Memory B cell (primary cell): ENCODE results near the gene OCIAD2.
"Not testable (repeated sequence)": the region's sequence is repeated elsewhere in the genome, so short reads cannot be mapped to it uniquely, and the experiment has no call there.

Experiments
- ATAC-seq: fragments of 150-1000 bp; cut with Tn5 transposase; 2 replicates; pipeline ENCODE4 v1.10.0; 2021; ENCODE audit warnings: low read depth, mild to moderate bottlenecking, moderate library complexity
- DNase-seq, 2 donors: peaks; one replicate each; pipeline ENCODE4 v3.0.0; 2022; ENCODE audit warnings: low spot score in 2 of 2
- H3K27ac Mint-ChIP-seq: one replicate; pipeline ENCODE4 v1.8.0; 2022; ENCODE audit warnings: mild to moderate bottlenecking, moderate library complexity, mixed read lengths
- H3K27me3 Mint-ChIP-seq: one replicate; pipeline ENCODE4 v1.8.0; 2022; ENCODE audit warnings: mixed read lengths
- H3K36me3 Mint-ChIP-seq: one replicate; pipeline ENCODE4 v1.8.0; 2022; ENCODE audit warnings: mild to moderate bottlenecking, mixed read lengths
- H3K4me1 Mint-ChIP-seq: one replicate; pipeline ENCODE4 v1.8.0; 2022; ENCODE audit warnings: mixed read lengths
- H3K4me3 Mint-ChIP-seq: one replicate; pipeline ENCODE4 v1.8.0; 2022; ENCODE audit warnings: mild to moderate bottlenecking, moderate library complexity, mixed read lengths
- H3K9me3 Mint-ChIP-seq: one replicate; pipeline ENCODE4 v1.8.0; 2022; ENCODE audit warnings: mixed read lengths

The OCIAD2 gene

DNA sequence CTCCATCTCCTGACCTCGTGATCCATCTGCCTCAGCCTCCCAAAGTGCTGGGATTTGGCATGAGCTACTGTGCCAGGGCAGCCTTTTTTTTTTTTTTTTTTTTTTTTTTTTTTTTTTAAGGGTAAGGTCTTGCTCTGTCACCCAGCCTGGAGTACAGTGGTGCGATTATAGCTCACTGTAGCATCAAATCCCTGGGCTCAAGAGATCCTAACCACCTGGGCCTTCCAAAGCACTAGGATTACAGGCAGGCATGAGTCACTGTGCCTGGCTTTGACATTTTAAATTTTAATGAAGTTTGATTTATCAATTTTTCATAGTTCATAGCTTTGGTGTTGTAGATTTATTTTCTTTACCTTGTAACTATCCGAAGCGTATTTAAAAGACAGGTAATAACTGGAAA is 17.8 kb upstream of the OCIAD2 start:
- DNase-seq (no peak), ATAC-seq (no peak)
- H3K27ac Mint-ChIP-seq = no peak overlapping the region
- no peaks in the 10 kb centered on the region for H3K9me3 Mint-ChIP-seq
- H3K36me3 Mint-ChIP-seq = no peaks in the 10 kb centered on the region
- H3K4me3 Mint-ChIP-seq = no peak overlapping the region
- no peaks in the 10 kb centered on the region for H3K4me1 Mint-ChIP-seq
- peaks cover 4% of the 10 kb centered on the region for H3K27me3 Mint-ChIP-seq

DNA sequence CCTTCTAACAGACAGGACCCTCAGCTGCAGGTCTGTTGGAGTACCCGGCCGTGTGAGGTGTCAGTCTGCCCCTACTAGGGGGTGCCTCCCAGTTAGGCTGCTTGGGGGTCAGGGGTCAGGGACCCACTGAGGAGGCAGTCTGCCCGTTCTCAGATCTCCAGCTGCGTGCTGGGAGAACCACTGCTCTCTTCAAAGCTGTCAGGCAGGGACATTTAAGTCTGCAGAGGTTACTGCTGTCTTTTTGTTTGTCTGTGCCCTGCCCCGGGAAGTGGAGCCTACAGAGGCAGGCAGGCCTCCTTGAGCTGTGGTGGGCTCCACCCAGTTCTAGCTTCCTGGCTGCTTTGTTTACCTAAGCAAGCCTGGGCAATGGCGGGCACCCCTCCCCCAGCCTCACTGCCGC is 16.5 kb upstream of the OCIAD2 start:
- H3K9me3 Mint-ChIP-seq, H3K27me3 Mint-ChIP-seq, ATAC-seq, H3K36me3 Mint-ChIP-seq, H3K4me3 Mint-ChIP-seq, H3K27ac Mint-ChIP-seq, H3K4me1 Mint-ChIP-seq, DNase-seq: not testable (repeated sequence)

DNA sequence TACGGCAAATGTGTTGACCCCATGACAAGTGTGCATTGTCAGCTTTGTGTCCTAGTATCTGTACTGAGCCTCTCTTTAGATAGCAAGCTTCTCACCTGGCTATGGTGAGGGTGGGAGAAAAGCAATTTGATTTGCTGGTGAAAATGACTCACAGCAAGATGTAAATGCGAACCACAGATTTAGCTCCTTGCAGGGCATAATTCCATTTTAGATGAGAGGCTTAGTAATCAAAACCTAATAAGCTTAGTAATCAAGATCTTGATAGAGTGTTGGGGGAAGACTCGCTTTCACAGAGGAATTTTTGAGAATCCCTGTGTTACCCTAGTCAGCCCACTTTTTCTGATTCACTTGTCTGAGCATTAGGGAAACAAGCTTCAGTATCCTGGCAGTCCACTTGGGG is 7.7 kb upstream of the OCIAD2 start:
- H3K36me3 Mint-ChIP-seq = no peaks in the 10 kb centered on the region
- no peak overlapping the region for H3K27ac Mint-ChIP-seq
- no peaks in the 10 kb centered on the region for H3K4me1 Mint-ChIP-seq
- H3K27me3 Mint-ChIP-seq = peaks cover 2% of the 10 kb centered on the region
- no peaks in the 10 kb centered on the region for H3K9me3 Mint-ChIP-seq
- ATAC-seq (no peak), DNase-seq (no peak)
- no peak overlapping the region for H3K4me3 Mint-ChIP-seq

DNA sequence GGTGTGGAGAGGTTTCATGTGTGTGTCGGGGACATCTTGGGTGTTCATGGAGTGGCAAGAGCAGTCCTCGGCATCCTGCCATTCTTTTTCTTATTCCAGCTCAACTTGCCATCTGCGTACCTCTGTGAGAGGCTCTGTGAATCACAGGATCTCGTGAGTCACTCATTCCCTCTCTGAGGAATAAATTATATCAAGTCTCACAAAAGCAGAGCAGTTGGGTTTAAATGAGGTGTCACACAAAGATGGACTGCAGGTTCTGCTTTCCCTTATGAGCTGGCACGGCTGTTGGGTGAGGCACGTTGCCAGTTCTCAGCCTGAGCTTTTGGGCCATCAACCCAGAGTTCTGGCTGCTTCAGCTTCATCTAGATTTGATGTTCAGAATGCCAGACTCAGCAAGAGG is 6.8 kb upstream of the OCIAD2 start:
- no peak overlapping the region for H3K27ac Mint-ChIP-seq
- no peak for DNase-seq
- H3K4me1 Mint-ChIP-seq = no peaks in the 10 kb centered on the region
- no peaks in the 10 kb centered on the region for H3K9me3 Mint-ChIP-seq
- H3K27me3 Mint-ChIP-seq = peaks cover 1% of the 10 kb centered on the region
- no peak for ATAC-seq
- H3K36me3 Mint-ChIP-seq = no peaks in the 10 kb centered on the region
- no peak overlapping the region for H3K4me3 Mint-ChIP-seq

DNA sequence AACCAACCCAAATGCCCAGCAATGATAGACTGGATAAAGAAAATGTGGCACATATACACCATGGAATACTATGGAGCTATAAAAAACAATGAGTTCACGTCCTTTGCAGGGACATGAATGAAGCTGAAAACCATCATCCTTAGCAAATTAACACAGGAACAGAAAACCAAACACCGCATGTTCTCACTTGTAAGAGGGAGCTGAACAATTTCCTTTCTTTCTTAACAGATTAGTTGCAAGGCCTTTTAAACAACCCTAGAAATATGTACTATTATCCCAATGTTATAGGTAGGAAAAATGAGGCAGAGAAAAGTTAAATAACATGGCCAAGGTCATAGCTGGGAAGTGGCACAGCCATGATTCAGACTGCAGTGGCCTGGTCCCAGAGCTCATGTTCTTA is 5.8 kb upstream of the OCIAD2 start:
- Mint-ChIP-seq H3K36me3 (no peaks in the 10 kb centered on the region), H3K27ac (no peak overlapping the region), H3K27me3 (peaks cover 1% of the 10 kb centered on the region), H3K9me3 (no peaks in the 10 kb centered on the region), H3K4me3 (no peak overlapping the region), H3K4me1 (no peaks in the 10 kb centered on the region)
- no peak for DNase-seq
- no peak for ATAC-seq

DNA sequence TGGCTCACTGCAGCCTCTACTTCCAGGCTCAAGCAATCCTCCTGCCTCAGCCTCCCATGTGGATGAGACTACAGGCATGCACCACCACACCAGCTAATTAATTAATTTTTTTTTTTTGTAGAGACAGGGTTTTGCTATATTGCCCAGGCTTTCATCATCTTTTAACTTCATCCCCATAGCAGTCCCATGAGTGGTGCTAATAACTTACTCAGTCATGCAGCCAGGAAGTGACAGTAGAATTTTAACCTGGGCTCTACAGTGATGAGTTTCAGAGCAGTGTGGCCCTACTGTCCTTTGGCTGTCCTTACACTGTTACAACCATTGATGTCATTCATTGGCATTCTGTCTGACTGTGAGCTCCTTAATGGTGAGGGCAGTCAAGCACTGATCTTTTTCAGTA is 3.9 kb upstream of the OCIAD2 start:
- Mint-ChIP-seq H3K27me3 (peaks cover 1% of the 10 kb centered on the region), H3K9me3 (no peaks in the 10 kb centered on the region), H3K36me3 (peaks cover 2% of the 10 kb centered on the region), H3K27ac (no peak overlapping the region), H3K4me1 (peaks cover 12% of the 10 kb centered on the region), H3K4me3 (no peak overlapping the region)
- no peak for DNase-seq
- ATAC-seq = no peak

DNA sequence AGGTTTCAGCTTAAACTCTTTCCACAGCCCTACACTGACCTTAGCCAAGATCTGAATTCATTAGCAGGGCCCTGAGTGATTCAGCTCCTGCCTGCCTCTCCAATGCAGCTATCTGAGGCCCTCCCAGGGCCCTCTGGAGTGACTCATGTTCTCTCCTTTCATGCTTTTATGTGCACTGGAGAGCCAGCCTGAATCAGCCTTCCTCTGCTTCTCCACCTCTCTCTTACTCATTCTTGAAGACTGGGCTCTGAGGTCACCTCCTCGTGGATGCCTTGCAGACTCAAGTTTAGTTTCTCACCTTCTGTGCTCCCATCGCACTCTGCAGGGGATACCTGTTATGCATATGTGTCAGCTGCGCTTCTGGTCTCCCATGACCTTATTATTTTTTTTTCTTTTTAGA is 3.1 kb upstream of the OCIAD2 start:
- Mint-ChIP-seq H3K27ac (no peak overlapping the region), H3K4me3 (no peak overlapping the region), H3K27me3 (peaks cover 1% of the 10 kb centered on the region), H3K9me3 (no peaks in the 10 kb centered on the region), H3K36me3 (peaks cover 2% of the 10 kb centered on the region), H3K4me1 (peaks cover 20% of the 10 kb centered on the region)
- ATAC-seq (no peak), DNase-seq (no peak)

DNA sequence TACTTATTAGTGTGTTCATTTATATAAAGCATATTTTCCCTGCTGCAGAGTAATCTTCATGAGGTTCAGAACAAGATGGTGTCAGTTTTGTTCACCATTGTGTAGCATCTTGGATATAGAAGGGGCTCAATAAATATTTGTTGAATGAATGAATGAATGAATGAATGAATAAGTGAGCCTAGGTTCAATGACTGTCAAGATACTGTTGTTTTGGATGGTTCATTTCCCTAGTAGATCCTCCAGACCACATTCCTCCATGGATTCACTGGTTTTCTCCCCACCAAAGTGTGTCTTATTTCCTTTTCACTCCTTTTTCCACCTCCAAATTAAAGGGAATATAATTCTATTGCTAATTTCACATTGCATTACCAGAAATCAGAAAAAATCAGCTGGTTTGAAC is 2.1 kb upstream of the OCIAD2 start:
- peaks cover 6% of the 10 kb centered on the region for H3K36me3 Mint-ChIP-seq
- peak overlapping the region; percentile 3 for H3K4me3 Mint-ChIP-seq
- no peak overlapping the region for H3K27ac Mint-ChIP-seq
- no peak for ATAC-seq
- H3K9me3 Mint-ChIP-seq = no peaks in the 10 kb centered on the region
- DNase-seq = no peak
- peaks cover 1% of the 10 kb centered on the region for H3K27me3 Mint-ChIP-seq
- H3K4me1 Mint-ChIP-seq = peaks cover 23% of the 10 kb centered on the region

DNA sequence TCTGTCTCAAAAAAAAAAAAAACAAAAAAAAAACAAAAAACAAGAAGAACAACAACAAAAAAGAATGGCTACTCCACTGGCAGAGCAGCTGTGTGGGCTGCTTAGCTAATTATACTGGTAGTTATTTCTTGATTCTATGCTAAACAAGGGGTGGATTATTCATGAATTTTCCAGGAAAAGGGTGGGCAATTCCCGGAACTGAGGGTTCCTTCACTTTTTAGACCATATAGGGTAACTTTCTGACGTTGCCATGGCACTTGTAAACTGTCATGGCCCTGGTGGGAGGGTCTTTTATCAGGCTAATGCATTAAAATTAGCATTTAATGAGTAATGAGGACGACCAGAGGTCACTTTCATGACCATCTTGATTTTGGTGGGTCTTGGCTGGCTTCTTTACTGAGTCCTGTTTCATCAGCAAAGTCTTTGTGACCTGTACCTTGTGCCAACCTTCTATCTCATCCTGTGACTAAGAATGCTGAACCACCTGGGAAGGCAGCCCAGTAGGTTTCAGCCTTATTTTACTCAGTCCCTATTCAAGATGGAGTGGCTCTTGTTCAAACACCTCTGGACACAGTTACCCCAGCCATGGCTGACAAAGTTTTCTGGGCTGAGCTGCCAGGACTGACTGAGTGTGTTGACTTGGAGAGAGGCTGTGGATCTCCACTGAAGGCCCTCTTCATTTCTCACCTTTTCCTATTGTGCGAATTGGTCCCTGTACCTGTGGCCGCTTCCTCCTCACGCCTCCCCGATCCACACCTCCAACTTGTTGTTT is 1.3 kb upstream of the OCIAD2 start:
- H3K9me3 Mint-ChIP-seq = no peaks in the 10 kb centered on the region
- H3K27me3 Mint-ChIP-seq = peaks cover 1% of the 10 kb centered on the region
- peaks cover 25% of the 10 kb centered on the region for H3K4me1 Mint-ChIP-seq
- ATAC-seq (no peak), DNase-seq (no peak)
- H3K36me3 Mint-ChIP-seq = peaks cover 10% of the 10 kb centered on the region
- no peak overlapping the region for H3K27ac Mint-ChIP-seq
- H3K4me3 Mint-ChIP-seq = peak overlapping the region; percentile 3

DNA sequence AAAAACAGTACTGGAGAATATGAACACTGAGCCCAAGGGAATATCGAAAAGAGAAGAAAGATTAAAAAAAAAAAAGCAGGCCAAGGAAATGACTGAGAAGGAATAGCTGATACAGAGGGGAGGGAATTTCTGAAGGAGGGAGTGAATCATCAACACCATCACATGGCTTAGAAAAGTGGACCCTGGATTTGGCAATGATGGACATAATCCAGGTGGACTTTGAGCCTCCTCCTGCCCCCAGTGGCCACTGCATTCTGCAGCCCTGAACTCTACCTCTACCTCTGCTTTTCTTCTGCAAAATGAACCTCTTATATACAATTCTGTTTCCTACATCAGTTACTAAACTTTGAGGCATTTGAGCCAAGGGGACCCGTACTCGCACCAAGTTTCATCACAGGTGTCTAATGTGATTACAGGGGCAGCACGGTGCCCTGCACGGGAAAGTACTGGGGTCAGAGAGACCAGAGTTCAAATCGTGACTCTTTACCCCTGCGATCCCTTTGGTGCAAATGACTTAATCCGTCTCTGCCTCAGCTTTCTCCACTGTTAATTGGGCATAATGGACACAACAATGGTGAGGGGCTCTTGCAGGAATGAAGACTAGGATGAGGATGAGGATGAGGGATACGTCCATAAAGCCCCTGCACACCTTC is 1.1 kb downstream of the OCIAD2 start:
- peaks cover 19% of the 10 kb centered on the region for H3K36me3 Mint-ChIP-seq

DNA sequence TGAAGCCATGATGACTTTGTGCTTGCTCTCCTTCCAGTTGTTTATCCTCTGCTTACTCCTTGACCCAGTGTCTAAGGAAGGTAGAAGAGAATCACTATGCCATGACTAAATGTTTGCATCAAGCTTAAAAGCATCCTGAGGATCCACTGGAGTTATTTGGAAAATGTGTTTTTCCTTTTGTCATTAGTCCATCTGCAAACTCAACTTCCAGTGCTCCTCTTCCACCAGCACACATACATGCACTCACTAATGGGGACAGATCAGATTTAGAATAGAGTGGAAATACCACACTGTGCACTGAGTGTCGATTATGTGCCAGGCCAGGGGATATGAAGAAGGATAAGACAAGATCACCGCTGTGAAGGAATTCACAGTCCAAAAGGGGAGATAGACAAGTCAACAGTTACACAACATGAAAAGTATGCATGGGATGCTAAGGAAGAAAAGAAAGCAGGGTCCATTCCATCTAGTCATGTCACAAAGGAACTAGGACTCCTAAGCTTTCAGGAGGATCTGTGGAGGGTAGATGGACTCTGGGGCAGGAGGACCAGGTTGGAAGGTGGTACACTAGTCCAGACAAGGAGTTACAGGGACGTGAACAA is 1.9 kb downstream of the OCIAD2 start:
- Mint-ChIP-seq H3K27ac (peak overlapping the region; percentile 1), H3K4me1 (peaks cover 33% of the 10 kb centered on the region), H3K4me3 (peak overlapping the region; percentile 82)

More for the DNA sequence above, 1.1 kb downstream of the OCIAD2 start:
- Mint-ChIP-seq H3K27me3 (no peaks in the 10 kb centered on the region), H3K4me1 (peaks cover 28% of the 10 kb centered on the region), H3K27ac (peak overlapping the region; percentile 91), H3K4me3 (peak overlapping the region; percentile 82), H3K9me3 (no peaks in the 10 kb centered on the region)
- DNase-seq (no peak), ATAC-seq (no peak)

DNA sequence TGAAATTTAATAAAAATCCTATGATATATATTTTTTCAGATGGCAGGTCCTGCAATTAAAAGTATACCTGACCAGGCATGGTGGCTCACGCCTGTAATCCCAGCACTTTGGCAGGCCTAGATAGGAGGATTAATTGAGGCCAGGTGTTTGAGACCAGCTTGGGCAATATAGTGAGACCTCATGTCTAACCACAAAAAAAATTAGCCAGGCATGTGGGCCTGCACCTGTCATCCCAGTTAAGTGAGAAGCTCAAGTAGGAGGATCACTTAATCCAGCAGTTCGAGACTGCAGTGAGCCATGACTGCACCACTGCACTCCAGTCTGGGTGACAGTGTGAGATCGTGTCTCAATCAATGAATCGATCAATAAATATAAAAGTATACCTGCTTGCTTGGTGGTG is 2.5 kb downstream of the OCIAD2 start:
- Mint-ChIP-seq H3K4me1 (peaks cover 37% of the 10 kb centered on the region), H3K36me3 (peaks cover 25% of the 10 kb centered on the region), H3K9me3 (no peaks in the 10 kb centered on the region), H3K27me3 (no peaks in the 10 kb centered on the region), H3K4me3 (no peak overlapping the region), H3K27ac (no peak overlapping the region)
- no peak for ATAC-seq
- no peak for DNase-seq

More for the DNA sequence above, 1.9 kb downstream of the OCIAD2 start:
- no peak for ATAC-seq
- peaks cover 20% of the 10 kb centered on the region for H3K36me3 Mint-ChIP-seq
- no peaks in the 10 kb centered on the region for H3K9me3 Mint-ChIP-seq
- DNase-seq = no peak
- no peaks in the 10 kb centered on the region for H3K27me3 Mint-ChIP-seq

DNA sequence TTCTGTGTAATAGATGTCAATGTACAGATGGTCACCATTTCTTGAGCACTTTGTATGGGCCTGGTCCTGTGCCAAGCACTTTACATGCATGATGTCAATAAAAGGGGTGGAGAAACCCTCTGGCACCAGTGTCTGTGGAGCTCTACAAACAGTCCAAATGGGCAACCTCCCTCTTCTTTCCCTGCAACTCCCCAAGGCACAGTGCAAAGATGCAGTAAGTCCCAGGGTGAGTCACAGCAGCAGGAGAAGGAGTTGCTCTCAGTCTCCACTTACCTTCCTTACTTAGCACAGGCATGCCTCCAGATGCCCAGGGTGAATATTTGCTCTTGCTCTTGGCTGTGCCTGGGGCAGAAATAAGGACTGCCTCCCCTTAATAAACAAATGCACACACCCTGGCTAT is 4.3 kb downstream of the OCIAD2 start:
- Mint-ChIP-seq H3K9me3 (no peaks in the 10 kb centered on the region), H3K4me1 (peaks cover 37% of the 10 kb centered on the region), H3K27ac (no peak overlapping the region), H3K4me3 (no peak overlapping the region), H3K27me3 (no peaks in the 10 kb centered on the region), H3K36me3 (peaks cover 32% of the 10 kb centered on the region)
- ATAC-seq (no peak), DNase-seq (no peak)

DNA sequence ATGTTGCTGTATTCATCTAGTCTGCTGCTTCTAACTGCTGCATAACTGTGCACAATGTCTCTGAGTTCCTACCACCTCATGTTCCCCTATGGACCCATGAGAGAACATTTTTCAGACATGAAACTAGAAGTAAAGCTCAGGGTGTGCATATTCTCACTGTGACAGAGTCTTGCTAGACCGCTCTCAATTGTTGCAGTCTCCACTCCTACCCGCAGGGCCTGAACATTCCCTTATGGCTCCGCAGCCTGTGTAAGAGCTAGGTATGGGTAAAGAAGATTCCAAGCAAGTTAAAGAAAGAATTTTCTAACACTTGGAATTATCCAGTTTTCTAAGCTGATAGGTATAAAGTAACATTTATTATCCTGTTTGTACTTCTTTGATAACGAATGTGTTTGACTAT is 5.4 kb downstream of the OCIAD2 start:
- Mint-ChIP-seq H3K27me3 (no peaks in the 10 kb centered on the region), H3K4me1 (peaks cover 29% of the 10 kb centered on the region), H3K27ac (peak overlapping the region; percentile 37), H3K9me3 (no peaks in the 10 kb centered on the region), H3K36me3 (peaks cover 38% of the 10 kb centered on the region), H3K4me3 (no peak overlapping the region)
- DNase-seq (no peak), ATAC-seq (no peak)
